Upper lobe of left lung (tissue), 4 donors: ENCODE measurements around the gene OPN1LW.

Source experiments
- POLR2A ChIP-seq, 4 donors: fragments of 450-650 bp; IDR thresholded peaks; one replicate each; pipeline ENCODE4 v1.5.1; 2016 to 2017; ENCODE audit warnings: antibody characterized with exemption in 4 of 4, mild to moderate bottlenecking in 2 of 4
- TF ChIP-seq, protein P1 (sequence below), 6 experiments: fragments of 450-650 bp in 4 of 6; fragments of 200-600 bp in 2 of 6; sonication (generic) in 2 of 6; IDR thresholded peaks; one replicate each; pipeline ENCODE4 v1.5.1; 2016 to 2019; ENCODE audit warnings: antibody characterized with exemption in 6 of 6

DNA sequence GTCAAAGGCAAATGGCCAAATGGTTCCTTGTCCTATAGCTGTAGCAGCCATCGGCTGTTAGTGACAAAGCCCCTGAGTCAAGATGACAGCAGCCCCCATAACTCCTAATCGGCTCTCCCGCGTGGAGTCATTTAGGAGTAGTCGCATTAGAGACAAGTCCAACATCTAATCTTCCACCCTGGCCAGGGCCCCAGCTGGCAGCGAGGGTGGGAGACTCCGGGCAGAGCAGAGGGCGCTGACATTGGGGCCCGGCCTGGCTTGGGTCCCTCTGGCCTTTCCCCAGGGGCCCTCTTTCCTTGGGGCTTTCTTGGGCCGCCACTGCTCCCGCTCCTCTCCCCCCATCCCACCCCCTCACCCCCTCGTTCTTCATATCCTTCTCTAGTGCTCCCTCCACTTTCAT, 3.8 kb upstream of the OPN1LW start:
- no peak for TF ChIP-seq POLR2A (IDR thresholded peaks at IDR 0.05)
- TF ChIP-seq, protein P1, sequence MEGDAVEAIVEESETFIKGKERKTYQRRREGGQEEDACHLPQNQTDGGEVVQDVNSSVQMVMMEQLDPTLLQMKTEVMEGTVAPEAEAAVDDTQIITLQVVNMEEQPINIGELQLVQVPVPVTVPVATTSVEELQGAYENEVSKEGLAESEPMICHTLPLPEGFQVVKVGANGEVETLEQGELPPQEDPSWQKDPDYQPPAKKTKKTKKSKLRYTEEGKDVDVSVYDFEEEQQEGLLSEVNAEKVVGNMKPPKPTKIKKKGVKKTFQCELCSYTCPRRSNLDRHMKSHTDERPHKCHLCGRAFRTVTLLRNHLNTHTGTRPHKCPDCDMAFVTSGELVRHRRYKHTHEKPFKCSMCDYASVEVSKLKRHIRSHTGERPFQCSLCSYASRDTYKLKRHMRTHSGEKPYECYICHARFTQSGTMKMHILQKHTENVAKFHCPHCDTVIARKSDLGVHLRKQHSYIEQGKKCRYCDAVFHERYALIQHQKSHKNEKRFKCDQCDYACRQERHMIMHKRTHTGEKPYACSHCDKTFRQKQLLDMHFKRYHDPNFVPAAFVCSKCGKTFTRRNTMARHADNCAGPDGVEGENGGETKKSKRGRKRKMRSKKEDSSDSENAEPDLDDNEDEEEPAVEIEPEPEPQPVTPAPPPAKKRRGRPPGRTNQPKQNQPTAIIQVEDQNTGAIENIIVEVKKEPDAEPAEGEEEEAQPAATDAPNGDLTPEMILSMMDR (IDR thresholded peaks at IDR 0.05), result no peak
